ENCODE results near the gene TMEM164.

Gene TMEM164

DNA sequence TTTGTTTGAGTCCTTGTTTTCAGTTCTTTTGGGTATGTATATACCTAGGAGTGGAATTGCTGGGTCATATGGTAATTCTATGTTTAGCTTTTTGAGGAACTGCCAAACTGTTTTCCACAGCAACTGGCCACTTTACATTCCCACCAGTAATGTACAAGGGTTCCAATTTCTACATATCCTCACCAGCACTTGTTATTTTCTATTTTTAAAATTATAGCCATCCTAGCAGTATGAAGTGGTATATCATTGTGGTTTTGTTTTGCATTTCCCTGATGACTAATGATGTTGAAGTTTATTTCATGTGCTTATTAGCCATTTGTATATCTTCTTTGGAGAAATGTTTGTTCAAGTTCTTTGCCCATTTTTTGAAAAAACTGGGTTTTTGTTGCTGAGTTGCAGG, 39.6 kb downstream of the TMEM164 start:
- DNase-seq = no peak

GRCh38 chrX:110043506-110043905, 40.6 kb downstream of the TMEM164 start:
- no peak for DNase-seq

DNA sequence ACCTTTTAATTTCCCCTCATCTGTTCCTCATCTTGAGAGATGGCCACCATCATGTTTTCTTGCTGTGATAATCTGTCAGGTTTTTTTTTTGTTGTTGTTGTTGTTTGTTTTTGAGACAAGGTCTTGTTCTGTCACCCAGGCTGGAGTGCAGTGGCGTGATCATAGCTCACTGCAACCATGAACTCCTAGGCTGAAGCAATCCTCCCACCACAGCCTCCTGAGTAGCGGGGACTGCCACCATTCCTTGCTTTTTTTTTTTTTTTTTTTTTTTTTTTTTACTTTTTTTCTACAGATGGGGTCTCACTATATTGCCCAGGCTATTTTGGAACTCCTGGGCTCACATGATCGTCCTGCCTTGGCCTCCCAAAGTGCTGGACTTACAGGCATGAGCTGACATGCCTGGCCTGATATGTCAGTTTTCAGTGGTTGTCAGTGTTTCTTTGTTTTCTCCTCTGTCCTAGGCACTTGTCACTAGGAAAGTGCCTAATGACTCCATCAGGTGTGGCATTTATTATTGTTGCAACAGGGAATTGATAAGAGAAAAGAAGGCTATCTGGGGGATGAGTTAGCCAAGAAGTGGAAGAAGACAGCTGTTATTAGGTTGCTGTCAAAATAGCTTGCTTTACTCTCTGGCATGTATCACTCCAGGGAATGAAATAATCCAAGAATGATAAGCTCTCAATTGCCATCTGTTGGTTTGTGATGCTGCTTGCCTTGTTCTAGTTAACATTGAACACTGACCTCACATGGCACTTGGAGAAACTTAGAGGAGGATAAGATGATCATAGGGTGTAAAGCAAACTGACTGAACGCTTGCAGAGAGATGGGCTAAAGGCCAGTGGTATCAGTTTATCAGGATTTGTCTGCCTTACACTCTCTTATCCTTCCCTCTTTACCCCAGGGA, 41.7 kb downstream of the TMEM164 start:
- no peak for DNase-seq

GRCh38 chrX:110045421-110045820, 42.5 kb downstream of the TMEM164 start:
- no peak for DNase-seq

GRCh38 chrX:110046001-110046400, 43.1 kb downstream of the TMEM164 start:
- no peak for DNase-seq

DNA sequence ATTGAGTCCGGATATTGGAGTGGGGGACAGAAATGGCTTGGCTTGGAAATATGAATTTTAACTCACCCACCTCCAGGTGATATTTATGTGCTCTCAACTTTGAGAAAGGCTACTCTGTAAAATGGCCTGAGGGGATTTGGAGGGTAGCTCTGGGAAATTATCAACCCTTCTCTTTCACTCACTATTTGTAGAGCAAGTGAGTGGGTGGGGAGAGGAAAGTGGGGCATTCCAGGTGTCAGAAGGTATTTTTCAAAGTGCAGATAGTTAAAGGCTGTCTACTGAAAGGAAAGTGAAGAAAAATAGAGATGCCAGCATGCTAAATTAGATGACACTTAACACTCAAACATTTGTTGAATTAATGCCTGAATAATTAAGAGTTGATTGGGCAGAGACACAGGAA, 44.1 kb downstream of the TMEM164 start:
- no peak for DNase-seq

GRCh38 chrX:110049096-110049495, 46.2 kb downstream of the TMEM164 start:
- no peak for DNase-seq

DNA sequence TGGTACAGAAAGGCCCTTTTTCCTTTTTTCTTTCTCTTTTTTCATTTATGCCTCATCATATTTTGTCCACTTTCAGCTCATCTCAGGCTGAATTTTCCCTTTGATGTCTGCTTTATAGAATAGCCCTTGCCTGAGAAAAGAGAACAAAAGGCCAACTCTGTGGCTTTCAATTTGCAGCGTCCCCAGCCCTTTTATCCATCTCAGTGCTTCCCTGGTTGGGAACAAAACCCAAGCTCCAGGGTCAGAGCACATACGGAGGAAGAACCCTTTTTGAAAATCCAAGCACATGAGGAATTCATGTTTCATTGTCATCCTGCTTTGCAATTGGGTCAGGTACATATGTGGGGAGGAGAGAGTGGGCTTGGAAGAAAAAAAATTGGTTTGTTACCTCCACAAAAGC, 47.5 kb downstream of the TMEM164 start:
- no peak for DNase-seq

DNA sequence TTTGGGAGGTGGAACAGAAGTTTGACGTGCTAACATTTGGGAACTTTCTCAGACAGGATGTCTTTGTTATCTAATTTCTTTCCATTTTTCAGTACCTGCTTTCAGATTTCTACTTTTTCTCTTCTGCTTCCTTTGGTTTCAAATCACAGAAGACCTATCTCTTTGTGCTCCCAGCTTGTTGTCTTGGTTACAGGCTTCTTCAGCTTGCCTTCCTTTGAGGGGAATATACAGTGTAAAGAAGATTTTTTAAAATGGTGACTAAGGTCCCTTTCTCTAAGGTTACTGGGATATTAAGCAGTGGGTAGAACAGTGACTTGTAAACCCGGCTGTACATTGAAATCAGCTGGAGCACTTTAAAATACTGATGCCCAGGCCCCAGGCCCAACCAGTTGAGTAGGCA, 48.0 kb downstream of the TMEM164 start:
- no peak for DNase-seq

GRCh38 chrX:110051559-110051958, 48.6 kb downstream of the TMEM164 start:
- no peak for DNase-seq

DNA sequence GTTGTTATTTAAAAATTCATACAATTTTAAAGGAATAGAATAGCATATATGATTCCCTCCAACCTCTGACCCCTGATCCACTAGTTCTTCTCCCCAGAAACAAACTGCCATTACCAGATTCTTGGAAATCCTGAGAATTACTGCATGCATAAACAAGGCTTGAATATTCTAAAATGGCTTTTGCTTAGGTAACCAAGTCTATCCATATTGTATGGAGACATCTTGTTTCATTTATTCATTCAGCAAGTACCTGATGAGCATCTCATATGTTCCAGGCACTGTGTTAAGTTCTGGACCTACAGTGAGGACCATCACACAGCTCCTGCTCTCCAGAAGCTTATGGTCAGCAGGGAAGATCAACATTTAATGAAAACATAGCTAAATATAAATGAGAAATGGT, 49.4 kb downstream of the TMEM164 start:
- no peak for DNase-seq

- DNase-seq = no peak
These were observed 50.5 kb downstream of the TMEM164 start for GRCh38 chrX:110053453-110053852.

GRCh38 chrX:110055616-110056015, 52.7 kb downstream of the TMEM164 start:
- DNase-seq = no peak

DNA sequence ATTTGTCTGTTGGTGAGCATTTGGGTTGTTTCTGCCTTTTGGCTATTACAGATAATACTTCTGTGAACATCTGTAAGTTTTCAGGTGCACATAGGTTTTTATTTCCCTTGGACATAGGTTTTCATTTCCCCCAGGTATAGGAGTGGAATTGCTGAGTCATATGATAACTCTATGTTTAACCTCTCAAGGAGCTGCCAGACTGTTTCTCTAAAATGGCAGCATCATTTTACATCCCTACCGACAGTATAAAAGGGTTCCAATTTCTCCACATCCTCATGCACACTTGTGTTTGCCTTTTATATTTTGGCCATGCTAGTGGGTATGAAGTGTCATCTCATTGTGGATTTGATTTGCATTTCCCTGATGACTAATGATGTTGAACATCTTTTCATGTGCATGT, 53.5 kb downstream of the TMEM164 start:
- DNase-seq = no peak

GRCh38 chrX:110059410-110059809, 56.5 kb downstream of the TMEM164 start:
- DNase-seq = no peak

GRCh38 chrX:110060317-110060716, 57.4 kb downstream of the TMEM164 start:
- DNase-seq = no peak

DNA sequence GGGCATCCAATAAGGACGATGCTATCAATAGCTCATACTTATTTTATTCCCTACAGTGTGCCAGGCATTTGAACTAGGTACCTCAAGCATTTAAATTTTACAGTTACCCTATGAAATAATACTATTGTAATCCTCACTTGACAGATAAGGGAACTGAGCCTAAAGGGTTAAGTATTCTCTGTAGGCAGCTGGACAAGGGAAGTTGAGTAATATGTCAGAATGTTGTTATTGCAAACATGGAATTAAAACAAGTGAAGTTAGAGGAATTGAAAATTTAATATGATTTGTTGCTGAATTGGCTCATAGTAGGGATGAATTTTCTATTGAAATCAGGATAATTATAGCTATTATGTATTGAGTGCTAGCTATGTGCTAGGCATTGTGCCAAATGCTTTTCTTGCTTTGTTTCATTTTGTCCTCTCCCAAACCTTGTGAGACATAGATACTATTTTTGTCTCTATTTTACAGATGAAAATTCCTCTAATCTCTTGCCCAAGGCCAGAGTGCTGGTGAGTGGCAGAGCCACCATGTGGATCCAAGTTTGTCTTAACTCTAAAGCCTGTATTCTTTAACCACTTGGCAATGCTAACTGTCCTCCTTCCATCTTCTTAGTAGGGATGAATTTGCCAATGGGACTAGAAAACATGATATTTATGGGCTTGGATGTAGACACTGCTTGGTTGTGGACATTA, 58.1 kb downstream of the TMEM164 start:
- DNase-seq = no peak

DNA sequence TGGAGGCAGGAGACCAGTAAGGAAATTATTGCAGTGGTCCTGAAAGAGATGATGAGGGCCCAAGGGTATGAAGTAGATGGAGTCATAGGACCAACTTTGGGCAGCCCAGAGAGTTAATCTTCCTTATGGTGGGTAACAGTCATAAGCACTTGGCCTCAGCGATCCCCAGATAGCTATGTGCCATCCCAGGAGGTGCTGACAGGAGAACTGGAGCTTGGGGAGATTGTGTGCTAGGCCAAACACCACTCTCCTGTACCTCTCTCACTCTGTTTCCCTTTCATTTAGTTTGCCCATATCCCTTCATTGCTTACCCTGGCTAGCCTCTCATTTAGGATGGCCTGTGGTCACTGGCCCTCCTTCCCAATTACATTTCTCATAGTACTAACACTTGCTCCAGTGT, 60.0 kb downstream of the TMEM164 start:
- DNase-seq = no peak

DNA sequence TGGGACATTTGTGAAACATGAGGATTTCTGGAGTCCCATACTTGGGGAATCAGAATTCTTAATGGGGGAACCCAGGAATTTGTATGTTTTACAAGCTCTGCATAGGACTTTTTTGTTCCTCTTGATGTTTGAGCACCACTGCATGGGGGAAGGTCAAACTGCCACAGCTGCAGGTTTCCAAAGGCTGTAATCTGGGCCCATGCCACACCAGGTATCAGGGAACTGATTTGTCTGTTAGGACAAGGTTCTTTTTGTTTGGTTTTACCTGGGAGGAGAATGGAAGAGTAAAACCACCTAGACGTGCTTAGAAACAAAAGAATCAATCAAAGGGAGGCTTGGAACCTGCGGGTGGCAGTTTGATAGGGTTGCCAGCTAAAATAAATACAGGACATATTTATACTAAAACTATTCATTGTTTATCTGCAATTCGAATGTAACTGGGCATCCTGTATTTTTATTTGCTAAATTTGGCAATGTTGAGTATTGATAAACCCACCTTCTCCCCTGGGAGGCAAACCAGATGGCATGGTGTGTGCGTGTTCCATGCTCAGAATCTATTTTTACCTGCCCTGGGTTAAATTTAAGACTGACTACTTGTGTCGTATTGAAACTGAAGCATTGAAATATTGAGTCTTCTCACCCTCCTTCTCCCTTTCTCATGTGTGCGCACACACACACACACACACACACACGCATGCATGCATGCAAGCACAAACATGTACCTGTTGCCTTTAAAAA, 63.7 kb downstream of the TMEM164 start:
- DNase-seq = no peak

DNA sequence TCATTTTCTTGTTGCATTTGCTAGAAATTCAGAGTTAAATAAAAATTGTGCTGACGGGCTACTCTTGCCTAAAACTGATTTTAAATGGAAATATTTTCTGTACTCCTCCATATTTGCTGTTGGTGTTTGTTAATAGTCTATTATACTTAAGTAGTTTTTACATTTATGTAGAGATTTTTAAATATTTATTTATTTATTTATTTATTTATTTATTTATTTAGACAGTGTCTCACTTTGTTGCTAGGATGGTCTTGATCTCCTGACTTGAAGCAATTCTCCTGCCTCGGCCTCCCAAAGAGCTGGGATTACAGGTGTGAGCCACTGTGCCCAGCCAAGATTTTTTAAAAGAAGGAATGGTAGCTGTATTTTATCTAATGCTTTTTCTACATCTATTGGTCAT, 68.1 kb downstream of the TMEM164 start:
- no peak for DNase-seq

DNA sequence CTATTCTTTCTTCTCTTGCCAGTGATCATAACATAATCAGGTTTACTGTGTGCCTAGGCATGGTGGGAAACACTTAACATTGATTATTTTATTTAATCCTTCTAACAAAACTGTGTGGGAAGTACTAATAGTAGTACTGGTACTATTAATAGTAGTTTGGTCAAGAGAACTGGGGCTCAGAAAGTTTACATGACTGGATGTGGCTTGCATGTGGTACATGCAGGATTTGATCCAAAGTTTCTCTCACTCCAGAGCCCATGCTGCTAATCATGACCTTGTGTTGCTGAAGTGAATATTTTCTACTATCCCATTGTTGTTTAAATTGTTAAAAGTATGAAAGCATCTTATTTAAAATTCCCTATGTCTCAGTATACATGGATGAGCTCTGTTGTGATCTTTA, 78.4 kb downstream of the TMEM164 start:
- DNase-seq = no peak

DNA sequence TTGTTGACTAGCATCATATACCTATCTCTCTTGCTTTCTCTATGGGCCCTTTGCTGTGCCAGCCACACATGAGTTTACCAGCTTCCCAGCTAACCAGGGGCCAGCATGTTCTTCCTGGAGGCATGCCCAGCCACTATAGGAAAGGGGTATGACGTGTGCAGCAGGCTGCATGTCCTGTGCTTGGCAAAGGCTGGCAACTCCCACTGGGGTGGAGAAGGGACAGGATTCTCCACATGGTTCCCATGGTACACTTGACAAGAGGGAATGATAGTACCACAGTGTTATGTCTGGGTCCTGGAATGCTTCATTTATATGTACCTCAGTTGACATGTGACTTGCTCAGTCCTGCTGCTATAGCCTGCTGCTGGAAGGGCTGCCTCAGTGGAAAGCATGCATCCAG, 78.8 kb downstream of the TMEM164 start:
- no peak for DNase-seq

DNA sequence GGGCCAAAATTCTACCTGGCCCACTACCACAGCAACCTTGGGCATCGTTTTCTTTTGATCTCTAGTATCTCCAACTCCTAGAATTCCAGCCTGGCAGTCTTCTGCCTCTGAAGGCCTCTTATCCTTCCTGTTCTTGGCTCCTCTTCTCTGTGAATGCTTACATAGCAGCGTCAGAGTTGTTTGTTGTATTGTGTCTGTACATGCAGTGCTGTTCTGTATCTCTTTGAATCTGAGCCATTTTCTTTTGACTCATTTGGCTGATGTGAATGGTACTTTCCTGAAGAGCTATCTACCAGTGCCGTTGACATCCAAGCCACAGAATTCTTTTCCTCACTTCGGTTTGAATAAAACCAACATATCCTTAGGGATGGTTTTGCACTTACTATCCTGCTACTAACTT, 79.2 kb downstream of the TMEM164 start:
- no peak for DNase-seq

Data from activated CD8-positive, alpha-beta memory T cell treated with anti-CD3 and anti-CD28 coated beads, Interleukin-2, amount 50 U/mL, for 48 hours (primary cell).